Pancreas (tissue), 10 donors: ENCODE results near the gene GPR161. TPM values are rescaled to one million over a fixed set of nuclear protein-coding genes. Genes with fewer than 3 reads are reported as not detected.

Experiments
- ATAC-seq, 4 donors: fragments of 200-7000 bp; cut with Tn5 transposase; one replicate each; pipeline versions ENCODE4 v1.8.0 to v1.9.1; 2020; ENCODE audit warnings: mild to moderate bottlenecking in 4 of 4, moderate library complexity in 4 of 4
- DNase-seq, 6 donors: peaks; one replicate each; pipeline ENCODE4 v3.0.0-alpha.2; 2020
- FAIRE-seq: peaks from 2 replicates; lab custom pipeline; 2012; peaks lifted over from hg19 to GRCh38; lab: Jason Lieb, UNC
- H3K27ac ChIP-seq, 4 donors: fragments of 200-600 bp; sonication (generic); 1 replicate in 3 of 4; 2 replicates in 1 of 4; pipeline versions ENCODE4 v1.5.0 to v1.8.0; 2020
- H3K27me3 ChIP-seq, 4 donors: fragments of 200-600 bp; one replicate each; pipeline ENCODE4 v1.8.0; 2021
- H3K36me3 ChIP-seq, 3 donors: fragments of 200-600 bp; sonication (generic) in 1 of 3; one replicate each; pipeline versions ENCODE4 v1.5.0 to v1.8.0; 2020 to 2021
- H3K4me1 ChIP-seq, 3 donors: fragments of 200-600 bp; one replicate each; pipeline ENCODE4 v1.8.0; 2021
- H3K4me3 ChIP-seq, 4 donors: fragments of 200-600 bp; sonication (generic) in 2 of 4; one replicate each; pipeline versions ENCODE4 v1.5.0 to v1.8.0; 2020 to 2021
- H3K9me3 ChIP-seq, 4 donors: fragments of 200-600 bp; one replicate each; pipeline ENCODE4 v1.8.0; 2021
- WGBS, 2 donors: extraction: QIAGEN DNeasy Blood & Tissue Kit; methylation state at CpG; one replicate each; pipeline ENCODE4 v1.1.7; 2013; 5-methylcytosine and 5-hydroxymethylcytosine counted together
- intact Hi-C, 3 donors: fragments of 100-400 bp; cut with DNase I; formaldehyde crosslinking; loops; one replicate each; pipeline versions ENCODE4 v1.11.1 to v1.14.2; 2022
- polyA plus RNA-seq, 2 donors: library from polyadenylated mRNA; stranded (reverse); fragments of 200-250 nt; gene quantifications; one replicate each; pipeline ENCODE4 v1.2.3, GENCODE V29; 2013
- total RNA-seq, 6 donors: library from RNA; stranded (reverse); fragmentation: NEBNext Ultra II Directional in 4 of 6; extraction: Animal tissue kit (Norgen Biotek cat#: 25700) in 4 of 6; gene quantifications; one replicate each; pipeline versions ENCODE4 v1.2.1 to v1.2.4, GENCODE V29; 2021 to 2023
- TF ChIP-seq, protein P1 (sequence below), 4 donors: fragments of 200-600 bp; sonication (generic) in 3 of 4; IDR thresholded peaks; one replicate each; pipeline versions ENCODE4 v1.5.0 to v1.8.0; 2021; ENCODE audit warnings: antibody characterized with exemption in 4 of 4
- donor health status: healthy with polysubstance abuse.
- donor health status: DM: no; HTN: no; CAD: no; lungs with moderate emphysema.
- donor health status: DM: no; HTN: no; CAD: no.
- donor health status: control.
- donor health status: control.
- donor health status: Bipolar disorder and iron deficiency.
- donor health status: DM: yes; HTN: yes; CAD: no.
- donor health status: DM: no; HTN: no; CAD: no.
- donor health status: DM: no; HTN: no; CAD: no.
- donor health status: DM: yes; HTN: yes; CAD: no.

GPR161 gene
- total and polyA plus RNA-seq, 8 donors, result 2.5 to 9.7 (median 9.0) TPM

DNA sequence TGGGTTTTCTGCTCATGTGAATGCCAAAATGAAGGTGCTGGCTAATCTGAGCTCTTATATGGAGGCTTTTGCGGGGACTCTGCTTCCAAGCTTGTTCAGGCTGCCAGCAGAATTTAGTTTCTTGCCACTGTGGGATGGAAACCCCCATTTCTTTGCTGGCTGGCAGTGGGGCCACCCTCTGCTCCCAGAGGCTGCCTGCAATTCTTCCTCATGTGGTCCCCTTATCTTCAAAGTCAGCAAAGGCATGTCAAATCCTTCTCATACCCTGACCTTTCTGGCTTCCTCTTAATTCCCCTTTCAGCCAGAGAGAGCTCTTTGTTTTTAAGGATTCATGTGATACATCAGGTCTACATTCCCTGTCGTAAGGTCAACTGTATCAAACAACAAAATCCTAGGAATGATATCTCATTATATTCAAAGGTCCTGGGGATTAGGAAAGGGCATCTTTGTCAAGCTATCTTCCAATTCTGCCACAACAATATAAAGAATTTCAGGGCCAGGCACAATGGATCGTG lies 5.2 kb upstream of the GPR161 start:
- intact Hi-C loops, result no loop called here
- Histone ChIP-seq H3K4me1 (no peaks in the 10 kb centered on the region), H3K27ac (no peak overlapping the region), H3K4me3 (no peak overlapping the region), H3K27me3 (no peaks in the 10 kb centered on the region), H3K36me3 (no peaks in the 10 kb centered on the region), H3K9me3 (no peaks in the 10 kb centered on the region)
- DNase-seq, result no peak
- ATAC-seq, result no peak
- TF ChIP-seq, protein P1, sequence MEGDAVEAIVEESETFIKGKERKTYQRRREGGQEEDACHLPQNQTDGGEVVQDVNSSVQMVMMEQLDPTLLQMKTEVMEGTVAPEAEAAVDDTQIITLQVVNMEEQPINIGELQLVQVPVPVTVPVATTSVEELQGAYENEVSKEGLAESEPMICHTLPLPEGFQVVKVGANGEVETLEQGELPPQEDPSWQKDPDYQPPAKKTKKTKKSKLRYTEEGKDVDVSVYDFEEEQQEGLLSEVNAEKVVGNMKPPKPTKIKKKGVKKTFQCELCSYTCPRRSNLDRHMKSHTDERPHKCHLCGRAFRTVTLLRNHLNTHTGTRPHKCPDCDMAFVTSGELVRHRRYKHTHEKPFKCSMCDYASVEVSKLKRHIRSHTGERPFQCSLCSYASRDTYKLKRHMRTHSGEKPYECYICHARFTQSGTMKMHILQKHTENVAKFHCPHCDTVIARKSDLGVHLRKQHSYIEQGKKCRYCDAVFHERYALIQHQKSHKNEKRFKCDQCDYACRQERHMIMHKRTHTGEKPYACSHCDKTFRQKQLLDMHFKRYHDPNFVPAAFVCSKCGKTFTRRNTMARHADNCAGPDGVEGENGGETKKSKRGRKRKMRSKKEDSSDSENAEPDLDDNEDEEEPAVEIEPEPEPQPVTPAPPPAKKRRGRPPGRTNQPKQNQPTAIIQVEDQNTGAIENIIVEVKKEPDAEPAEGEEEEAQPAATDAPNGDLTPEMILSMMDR (IDR thresholded peaks at IDR 0.05), result no peak
- 93 to 94% methylated on average over 3 of the region's 3 CpGs for WGBS, 2 donors
- no peak for FAIRE-seq

DNA sequence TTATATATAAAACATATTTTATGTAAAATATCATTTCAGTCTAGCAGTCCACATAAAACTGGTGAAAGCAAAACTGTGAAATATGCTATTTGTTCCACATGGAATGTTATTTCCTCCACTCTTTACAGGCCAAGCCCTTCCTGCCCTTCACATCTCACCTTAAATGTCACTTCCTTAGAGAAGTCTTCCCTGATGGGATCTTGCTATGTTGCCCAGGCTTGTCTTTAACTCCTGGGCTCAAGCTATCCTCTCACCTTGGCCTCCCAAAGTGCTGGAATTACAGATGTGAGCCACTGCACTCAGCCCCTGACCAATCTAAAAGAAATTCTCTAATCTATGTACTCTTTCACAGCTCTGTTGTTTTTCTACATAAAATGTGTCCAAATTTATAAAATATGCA lies 2.3 kb upstream of the GPR161 start:
- H3K4me3 ChIP-seq, result no peak overlapping the region
- no peaks in the 10 kb centered on the region for H3K9me3 ChIP-seq
- peaks cover 0 to 9% (median 0%) of the 10 kb centered on the region in 3 donors for H3K4me1 ChIP-seq
- no peaks in the 10 kb centered on the region for H3K27me3 ChIP-seq
- intact Hi-C loops, result no loop called here
- ATAC-seq (no peak), FAIRE-seq (no peak), DNase-seq (no peak)
- TF ChIP-seq, protein P1 (IDR thresholded peaks at IDR 0.05), result no peak
- H3K36me3 ChIP-seq, result no peaks in the 10 kb centered on the region
- H3K27ac ChIP-seq, result no peak overlapping the region

DNA sequence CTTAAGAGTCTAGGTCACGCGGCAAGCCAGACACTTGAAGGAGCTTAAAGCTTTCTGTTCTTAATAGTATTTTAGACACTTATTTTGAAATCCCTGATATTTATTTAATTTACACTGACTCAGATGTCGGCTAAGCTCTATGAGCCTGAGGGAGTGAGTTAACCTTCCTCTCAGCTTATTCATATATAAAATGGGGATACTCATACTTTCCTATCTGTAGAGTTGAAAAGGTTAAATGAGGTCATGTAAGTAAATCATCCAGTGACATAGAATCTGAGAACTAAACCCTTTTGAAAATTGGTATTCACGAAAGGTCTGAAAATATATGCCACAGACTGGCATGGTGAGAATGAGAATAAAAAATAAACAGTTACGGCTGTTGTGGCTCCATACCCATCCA lies 1.4 kb upstream of the GPR161 start:
- no peaks in the 10 kb centered on the region for H3K9me3 ChIP-seq
- WGBS, 2 donors, result 88 to 91% methylated on average over 5 of the region's 5 CpGs
- no peak for ATAC-seq
- intact Hi-C loops, result no loop called here
- no peak overlapping the region for H3K27ac ChIP-seq
- DNase-seq, result no peak
- FAIRE-seq, result no peak
- no peak overlapping the region for H3K4me3 ChIP-seq
- H3K36me3 ChIP-seq, result no peaks in the 10 kb centered on the region
- peaks cover 0 to 9% (median 0%) of the 10 kb centered on the region in 3 donors for H3K4me1 ChIP-seq
- no peaks in the 10 kb centered on the region for H3K27me3 ChIP-seq
- TF ChIP-seq, protein P1 (IDR thresholded peaks at IDR 0.05), result no peak

DNA sequence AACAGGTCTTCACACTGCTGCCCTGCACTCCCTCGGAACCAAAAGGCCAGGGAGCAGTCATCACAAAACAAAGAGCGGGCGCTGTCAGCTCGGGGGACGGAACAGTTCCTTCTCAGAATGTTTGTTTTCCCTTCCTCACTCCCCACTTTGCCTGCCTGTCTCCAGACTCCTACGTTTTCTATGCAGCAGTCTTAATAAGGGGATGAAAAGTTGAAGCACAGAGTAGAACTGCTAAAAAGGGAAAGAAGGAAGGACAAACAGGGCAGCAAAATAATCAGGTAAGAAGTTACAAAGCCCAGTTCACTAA lies 738 bp upstream of the GPR161 start:
- intact Hi-C loops, result no loop called here
- no peak for DNase-seq
- H3K4me1 ChIP-seq, result peaks cover 0 to 9% (median 0%) of the 10 kb centered on the region in 3 donors
- H3K4me3 ChIP-seq, result peak overlapping the region in 3 of 4 donors; percentile 52 to 73 (median 71)
- FAIRE-seq, result no peak
- no peaks in the 10 kb centered on the region for H3K27me3 ChIP-seq
- 2 to 7% methylated on average over 6 of the region's 6 CpGs for WGBS, 2 donors
- TF ChIP-seq, protein P1 (IDR thresholded peaks at IDR 0.05), result no peak
- H3K9me3 ChIP-seq, result no peaks in the 10 kb centered on the region
- ATAC-seq, result peak in 3 of 4 donors; percentile 34 to 52 (median 40)
- H3K27ac ChIP-seq, result peak overlapping the region; percentile 63 to 85 (median 74)
- H3K36me3 ChIP-seq, result no peaks in the 10 kb centered on the region

DNA sequence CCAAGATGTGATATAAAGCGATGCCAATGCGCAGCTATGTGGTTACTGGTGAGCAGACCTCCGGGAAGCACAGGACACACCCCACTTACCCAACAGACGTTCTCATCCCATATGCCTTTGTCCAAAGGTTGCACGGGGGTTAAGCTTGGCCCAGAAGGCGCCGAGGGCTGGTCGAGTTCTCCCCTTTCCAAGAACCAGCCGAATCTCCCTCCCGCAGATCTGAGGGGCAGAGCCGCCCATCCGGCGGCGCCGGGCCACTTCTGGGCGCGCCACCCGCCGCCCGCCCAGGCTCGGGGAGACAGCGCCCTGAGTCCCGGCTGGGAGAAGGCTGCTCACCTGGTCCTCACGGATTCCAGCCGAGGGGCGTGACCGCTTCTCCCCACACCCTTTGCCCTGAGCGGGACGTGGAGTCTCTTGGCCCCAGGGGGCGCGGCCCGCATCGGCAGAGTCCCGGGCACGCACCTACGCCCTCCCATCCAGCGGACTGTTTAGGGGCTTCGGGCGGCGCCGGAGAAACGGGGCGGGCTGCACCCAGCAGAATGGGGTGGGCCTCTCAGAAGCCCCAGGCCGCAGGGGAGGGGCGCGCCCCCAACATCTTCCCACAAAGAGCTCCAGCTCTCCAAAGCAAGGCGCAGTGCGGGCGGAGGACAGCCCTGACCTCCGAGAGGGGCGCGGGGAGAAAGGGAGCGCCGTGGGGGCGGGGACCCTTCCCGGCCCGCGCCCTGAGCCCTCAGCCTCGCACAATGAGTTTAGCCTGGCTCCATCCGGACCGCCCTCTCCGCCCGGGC lies 615 bp downstream of the GPR161 start:
- TF ChIP-seq, protein P1 (IDR thresholded peaks at IDR 0.05), result no peak
- intact Hi-C loops, result no loop called here
- FAIRE-seq (no peak), ATAC-seq (peak; percentile 53 to 74 (median 68)), DNase-seq (peak; percentile 21 to 77 (median 47))
- Histone ChIP-seq H3K27ac (peak overlapping the region in 3 of 4 donors; percentile 35 to 85 (median 49)), H3K4me3 (peak overlapping the region; percentile 52 to 76 (median 72)), H3K4me1 (peaks cover 0 to 9% (median 0%) of the 10 kb centered on the region in 3 donors), H3K9me3 (no peaks in the 10 kb centered on the region), H3K36me3 (no peaks in the 10 kb centered on the region), H3K27me3 (no peaks in the 10 kb centered on the region)
- 0 to 1% methylated on average over 46 to 63 of the region's 63 CpGs for WGBS, 2 donors
